ENCODE data around the gene ZNF618.
"Not testable (repeated sequence)": the region's sequence is repeated elsewhere in the genome, so short reads cannot be mapped to it uniquely, and the experiment has no call there.

The ZNF618 gene

GRCh38 chr9:114025760-114026159, 149.7 kb downstream of the ZNF618 start:
- DNase-seq, result no peak

GRCh38 chr9:114026335-114026734, 150.2 kb downstream of the ZNF618 start:
- DNase-seq, result no peak

- no peak for DNase-seq
Measured at GRCh38 chr9:114027159-114027862, 151.2 kb downstream of the ZNF618 start.

- DNase-seq, result no peak
Measured at GRCh38 chr9:114027863-114028465, 151.9 kb downstream of the ZNF618 start.

- no peak for DNase-seq
Measured at GRCh38 chr9:114028646-114029045, 152.5 kb downstream of the ZNF618 start.

- DNase-seq, result no peak
Measured at GRCh38 chr9:114029311-114030170, 153.4 kb downstream of the ZNF618 start.

- DNase-seq, result no peak
Measured at GRCh38 chr9:114030364-114030763, 154.3 kb downstream of the ZNF618 start.

- no peak for DNase-seq
Measured at GRCh38 chr9:114031037-114031630, 155.0 kb downstream of the ZNF618 start.

GRCh38 chr9:114031948-114032840, 156.1 kb downstream of the ZNF618 start:
- no peak for DNase-seq

- DNase-seq, result peak; percentile 64
Measured at GRCh38 chr9:114033397-114034103, 157.4 kb downstream of the ZNF618 start.

GRCh38 chr9:114034196-114034595, 158.1 kb downstream of the ZNF618 start:
- no peak for DNase-seq

- DNase-seq, result no peak
Measured at GRCh38 chr9:114034661-114035062, 158.6 kb downstream of the ZNF618 start.

GRCh38 chr9:114035221-114035844, 159.2 kb downstream of the ZNF618 start:
- no peak for DNase-seq

- no peak for DNase-seq
Measured at GRCh38 chr9:114035845-114036801, 160.0 kb downstream of the ZNF618 start.

GRCh38 chr9:114037249-114037648, 161.1 kb downstream of the ZNF618 start:
- no peak for DNase-seq

- no peak for DNase-seq
Measured at GRCh38 chr9:114037961-114038723, 162.0 kb downstream of the ZNF618 start.

GRCh38 chr9:114038724-114039313, 162.7 kb downstream of the ZNF618 start:
- no peak for DNase-seq

- no peak for DNase-seq
Measured at GRCh38 chr9:114039484-114039883, 163.4 kb downstream of the ZNF618 start.

- not testable (repeated sequence) for DNase-seq
Measured at GRCh38 chr9:114043660-114044059, 167.6 kb downstream of the ZNF618 start.
